GM20000 (cell line): Measurements from ENCODE around the gene PLEKHO2.
A peak's percentile ranks its signal among the peaks of the same experiment; 100 is the strongest.

Experiments used
- DNase-seq: peaks from one replicate; pipeline ENCODE4 v3.0.0; 2012; ENCODE audit warnings: low spot score
- TF ChIP-seq, protein P1 (sequence below): IDR thresholded peaks from 2 replicates; pipeline ENCODE4 v1.5.1; 2012; ENCODE audit warnings: mild to moderate bottlenecking, control low read depth; ENCODE audit errors: extremely low read depth, missing control alignments

PLEKHO2 gene

DNA sequence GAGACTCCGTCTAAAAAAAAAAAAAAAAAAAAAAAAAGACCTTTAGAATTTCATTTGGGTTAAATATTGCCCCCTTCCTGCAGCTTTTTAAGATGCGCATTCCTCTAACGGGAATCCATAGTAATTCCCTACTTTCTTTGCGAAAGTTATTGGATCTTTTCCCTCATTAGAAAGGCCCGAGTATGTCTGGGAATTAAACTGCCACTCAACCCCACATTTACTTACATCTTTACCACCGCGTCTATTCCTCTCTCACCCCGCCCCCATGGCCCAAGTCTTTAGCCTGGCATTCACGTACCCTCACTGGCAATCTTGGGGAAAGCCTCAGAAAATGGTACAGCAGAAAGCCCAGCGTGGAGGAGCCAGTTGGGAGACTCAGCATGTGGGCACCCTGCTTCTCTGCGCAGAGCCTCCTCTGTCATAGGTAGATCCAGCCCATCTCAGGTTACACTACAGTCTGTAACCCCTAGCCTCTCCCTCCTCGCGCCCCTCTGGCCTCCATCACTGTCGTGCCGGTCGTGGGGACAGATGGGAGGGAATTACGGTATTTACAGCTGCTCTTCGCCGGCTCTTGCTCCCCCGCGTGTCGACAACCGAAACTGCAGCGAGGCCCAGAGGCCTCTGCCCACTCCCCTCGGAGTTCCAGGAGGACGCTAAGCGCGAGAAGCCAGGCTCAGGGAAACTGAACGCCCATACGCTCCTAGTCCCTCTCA, 63.6 kb downstream of the PLEKHO2 start:
- TF ChIP-seq, protein P1, sequence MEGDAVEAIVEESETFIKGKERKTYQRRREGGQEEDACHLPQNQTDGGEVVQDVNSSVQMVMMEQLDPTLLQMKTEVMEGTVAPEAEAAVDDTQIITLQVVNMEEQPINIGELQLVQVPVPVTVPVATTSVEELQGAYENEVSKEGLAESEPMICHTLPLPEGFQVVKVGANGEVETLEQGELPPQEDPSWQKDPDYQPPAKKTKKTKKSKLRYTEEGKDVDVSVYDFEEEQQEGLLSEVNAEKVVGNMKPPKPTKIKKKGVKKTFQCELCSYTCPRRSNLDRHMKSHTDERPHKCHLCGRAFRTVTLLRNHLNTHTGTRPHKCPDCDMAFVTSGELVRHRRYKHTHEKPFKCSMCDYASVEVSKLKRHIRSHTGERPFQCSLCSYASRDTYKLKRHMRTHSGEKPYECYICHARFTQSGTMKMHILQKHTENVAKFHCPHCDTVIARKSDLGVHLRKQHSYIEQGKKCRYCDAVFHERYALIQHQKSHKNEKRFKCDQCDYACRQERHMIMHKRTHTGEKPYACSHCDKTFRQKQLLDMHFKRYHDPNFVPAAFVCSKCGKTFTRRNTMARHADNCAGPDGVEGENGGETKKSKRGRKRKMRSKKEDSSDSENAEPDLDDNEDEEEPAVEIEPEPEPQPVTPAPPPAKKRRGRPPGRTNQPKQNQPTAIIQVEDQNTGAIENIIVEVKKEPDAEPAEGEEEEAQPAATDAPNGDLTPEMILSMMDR: peak; percentile 86
- peak; percentile 88 for DNase-seq

DNA sequence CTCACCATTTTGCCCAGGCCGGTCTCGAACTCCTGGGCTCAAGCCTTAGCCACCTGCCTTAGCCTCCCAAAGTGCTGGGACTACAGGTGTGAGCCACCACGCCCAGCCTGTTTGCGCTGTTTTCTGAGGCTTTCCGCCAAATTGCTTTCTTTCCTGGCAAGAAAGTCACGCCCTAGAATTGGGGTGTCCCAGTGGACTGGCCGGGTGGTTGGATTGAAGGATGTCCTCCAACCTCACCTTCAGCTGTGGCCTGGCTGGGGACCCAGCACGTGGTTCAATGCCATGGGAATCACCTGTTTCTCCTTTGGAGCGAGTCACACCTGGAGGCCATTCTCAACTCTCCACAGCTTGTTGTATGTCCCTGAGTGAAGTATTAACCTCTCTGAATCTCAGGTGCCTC, 64.2 kb downstream of the PLEKHO2 start:
- TF ChIP-seq, protein P1: no peak
- no peak for DNase-seq

DNA sequence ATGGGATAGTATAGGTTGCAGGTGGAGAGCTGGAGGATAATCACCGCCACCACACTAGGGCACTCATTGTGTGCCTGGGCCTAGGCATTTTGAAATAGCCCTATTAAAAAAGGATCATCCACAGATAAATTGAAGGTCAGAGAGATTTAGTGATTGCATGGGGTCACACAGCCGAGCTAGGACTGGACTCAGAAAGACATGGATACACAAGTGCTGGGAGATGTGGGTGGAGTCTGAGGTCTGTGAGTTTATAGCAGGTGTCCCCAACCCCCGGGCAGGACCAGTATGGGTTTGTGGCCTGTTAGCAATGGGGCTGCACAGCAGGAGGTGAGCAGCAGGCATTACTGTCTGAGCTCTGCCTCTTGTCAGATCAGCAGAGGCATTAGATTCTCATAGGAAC, 64.7 kb downstream of the PLEKHO2 start:
- DNase-seq: no peak
- TF ChIP-seq, protein P1: no peak

DNA sequence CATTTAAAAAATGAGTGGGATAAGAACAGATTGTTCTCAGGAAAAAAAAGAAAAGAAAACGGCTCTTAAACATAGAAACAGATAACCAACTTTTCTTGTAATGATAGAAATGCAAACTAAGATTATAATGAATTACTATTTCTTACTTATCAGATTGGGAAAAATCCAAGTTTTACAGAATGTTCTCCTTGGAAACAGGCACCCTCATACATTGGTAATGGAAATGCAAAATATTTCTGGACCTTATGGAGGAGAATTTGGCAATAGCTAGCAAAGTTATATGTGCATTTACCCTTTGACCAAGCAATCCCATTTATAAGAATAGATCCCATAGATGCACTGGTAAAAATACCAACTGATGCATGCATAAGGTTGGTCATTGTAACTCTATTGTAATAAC, 66.3 kb downstream of the PLEKHO2 start:
- DNase-seq: no peak

DNA sequence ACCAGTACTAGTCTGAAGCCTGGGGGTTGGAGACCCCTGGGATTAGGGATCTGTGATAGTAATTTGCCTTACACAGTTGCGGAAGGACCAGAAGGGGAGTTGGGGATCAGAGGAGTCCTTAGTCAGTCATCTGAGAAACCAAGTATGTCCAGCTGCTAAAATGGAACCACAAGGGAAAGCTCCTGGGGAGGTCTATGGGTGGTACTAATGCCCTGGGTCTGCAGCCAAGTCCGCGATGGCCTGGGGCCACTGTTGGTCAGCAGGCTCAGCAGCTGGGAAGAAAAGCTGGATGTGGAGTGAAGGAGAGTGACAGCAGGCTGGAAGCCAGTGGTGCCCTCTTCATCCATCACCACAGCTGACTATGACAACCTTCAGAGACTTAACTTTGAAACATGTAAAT, 67.8 kb downstream of the PLEKHO2 start:
- TF ChIP-seq, protein P1: no peak

More for the DNA sequence above, 66.3 kb downstream of the PLEKHO2 start:
- TF ChIP-seq, protein P1: no peak

DNA sequence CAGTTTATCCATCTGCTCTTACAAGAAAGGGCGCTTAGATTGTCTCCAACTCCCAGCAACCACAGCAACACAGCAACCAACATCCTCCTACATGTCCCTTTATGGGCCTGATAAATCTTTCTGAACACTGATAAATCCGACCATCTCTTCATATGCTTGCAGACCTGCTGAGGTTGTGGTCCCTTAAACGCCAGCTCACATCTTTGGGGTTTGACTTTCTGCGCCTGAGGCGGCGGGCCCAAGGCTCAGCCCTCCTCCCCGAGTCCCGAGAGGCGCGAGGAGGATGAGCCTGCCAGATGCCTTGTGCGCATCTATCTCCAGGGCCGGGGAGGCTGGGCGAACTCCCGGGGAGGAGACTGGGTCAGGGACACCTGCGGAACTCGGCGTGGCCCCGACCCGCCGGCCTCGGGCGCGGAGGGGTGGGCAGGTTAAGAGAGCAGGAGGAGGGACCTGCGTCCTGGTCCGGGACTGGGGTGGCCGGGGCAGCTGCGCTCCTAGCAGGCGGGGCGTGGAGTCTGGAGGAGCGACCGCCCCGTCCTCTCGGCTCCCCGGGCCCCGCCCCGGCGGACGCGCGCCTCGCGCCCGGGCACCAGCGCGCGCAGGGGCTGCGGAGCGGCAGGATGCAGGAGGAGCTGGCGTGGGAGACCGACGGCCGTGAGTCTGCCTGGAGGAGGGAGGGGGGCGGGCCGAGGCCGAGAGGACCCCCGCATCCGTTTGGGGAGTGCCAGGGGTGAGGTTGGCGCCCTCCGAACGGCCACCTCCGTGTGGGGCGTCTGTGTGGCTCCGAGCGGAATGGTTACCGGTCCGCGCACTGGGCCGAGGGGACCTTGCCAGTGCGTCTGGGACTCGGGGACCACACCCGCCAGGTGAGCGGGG, 69.8 kb downstream of the PLEKHO2 start, which contains the start of gene ANKDD1A:
Gene ANKDD1A, plus strand, starts transcription at position 592 of the 876 bp plus-strand sequence. Its CDS starts 29 bp downstream, at position 621.
- peak; percentile 85 for DNase-seq
- TF ChIP-seq, protein P1: no peak

More for the DNA sequence above, 67.8 kb downstream of the PLEKHO2 start:
- no peak for DNase-seq
